T-helper 2 cell treated with Interferon-gamma antibody and Interleukin-4, amounts not matched to agents 100 ng/mL and 5 ng/mL, for 36 hours (primary cell): ENCODE data around the gene C1QTNF12. TPM values are rescaled to one million over a fixed set of nuclear protein-coding genes. Genes with fewer than 3 reads are reported as not detected.
"Not testable (repeated sequence)": the region's sequence is repeated elsewhere in the genome, so short reads cannot be mapped to it uniquely, and the experiment has no call there.

ENCODE experiments used
- intact Hi-C: fragments of 100-400 bp; cut with micrococcal nuclease; formaldehyde crosslinking; loops from one replicate; pipeline ENCODE4 v1.15.1; 2023
- total RNA-seq: library from RNA; stranded (reverse); gene quantifications from 2 replicates; pipeline ENCODE4 v1.2.3, GENCODE V29; 2022

Gene C1QTNF12
- total RNA-seq, 1 donor from 2014 or later: 2.9 TPM

DNA sequence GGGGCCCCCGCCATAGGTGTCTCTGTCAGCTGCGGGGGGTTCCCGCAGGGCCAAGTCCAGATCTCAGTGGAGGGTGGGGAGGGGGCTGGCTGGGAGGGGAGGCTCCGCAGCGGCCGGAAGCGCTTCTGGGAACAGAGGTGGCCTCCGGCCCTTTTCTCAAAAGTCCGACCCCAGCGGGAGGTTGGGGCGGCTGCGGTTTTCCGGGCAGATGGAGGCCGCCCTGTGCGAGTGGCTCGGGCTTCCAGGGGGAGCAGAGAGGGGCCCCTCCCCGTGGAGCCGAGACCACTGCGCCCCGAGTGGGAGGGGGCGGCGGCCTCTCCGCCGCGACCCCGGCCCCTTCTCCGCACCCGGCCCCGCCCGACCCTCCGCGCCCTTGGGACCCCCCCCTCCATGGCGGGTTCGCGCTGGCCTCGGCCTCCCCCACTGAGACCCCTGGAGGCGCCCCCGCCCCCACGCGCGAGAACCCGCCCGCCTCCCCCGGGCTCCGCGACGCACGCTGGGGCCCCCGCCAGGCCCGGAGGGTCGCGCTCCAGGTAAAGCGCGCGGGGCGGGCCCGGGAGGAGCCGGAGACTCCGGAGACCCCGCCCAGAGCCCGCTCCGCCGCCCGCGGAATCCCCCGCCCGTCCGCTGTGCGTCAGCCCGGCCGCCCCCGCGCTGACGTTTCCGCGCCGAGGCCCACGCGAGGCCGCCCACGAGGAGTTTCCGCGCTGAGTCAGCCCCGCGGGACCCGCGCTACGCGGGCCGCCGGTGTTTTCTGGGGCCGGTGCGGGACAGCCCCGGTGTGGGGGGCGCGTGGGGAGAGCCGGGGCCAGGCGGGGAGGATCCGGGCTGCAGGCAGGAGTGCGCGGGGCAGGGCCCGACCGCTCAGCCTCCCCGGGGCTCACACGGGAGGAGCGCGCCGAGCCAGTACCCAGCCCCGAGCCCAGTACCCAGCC lies 45.4 kb downstream of the C1QTNF12 start:
- intact Hi-C loops: loop anchor here (5.0 kb wide), 1 partner anchor 44 kb away; no protein-coding TSS in a partner anchor

DNA sequence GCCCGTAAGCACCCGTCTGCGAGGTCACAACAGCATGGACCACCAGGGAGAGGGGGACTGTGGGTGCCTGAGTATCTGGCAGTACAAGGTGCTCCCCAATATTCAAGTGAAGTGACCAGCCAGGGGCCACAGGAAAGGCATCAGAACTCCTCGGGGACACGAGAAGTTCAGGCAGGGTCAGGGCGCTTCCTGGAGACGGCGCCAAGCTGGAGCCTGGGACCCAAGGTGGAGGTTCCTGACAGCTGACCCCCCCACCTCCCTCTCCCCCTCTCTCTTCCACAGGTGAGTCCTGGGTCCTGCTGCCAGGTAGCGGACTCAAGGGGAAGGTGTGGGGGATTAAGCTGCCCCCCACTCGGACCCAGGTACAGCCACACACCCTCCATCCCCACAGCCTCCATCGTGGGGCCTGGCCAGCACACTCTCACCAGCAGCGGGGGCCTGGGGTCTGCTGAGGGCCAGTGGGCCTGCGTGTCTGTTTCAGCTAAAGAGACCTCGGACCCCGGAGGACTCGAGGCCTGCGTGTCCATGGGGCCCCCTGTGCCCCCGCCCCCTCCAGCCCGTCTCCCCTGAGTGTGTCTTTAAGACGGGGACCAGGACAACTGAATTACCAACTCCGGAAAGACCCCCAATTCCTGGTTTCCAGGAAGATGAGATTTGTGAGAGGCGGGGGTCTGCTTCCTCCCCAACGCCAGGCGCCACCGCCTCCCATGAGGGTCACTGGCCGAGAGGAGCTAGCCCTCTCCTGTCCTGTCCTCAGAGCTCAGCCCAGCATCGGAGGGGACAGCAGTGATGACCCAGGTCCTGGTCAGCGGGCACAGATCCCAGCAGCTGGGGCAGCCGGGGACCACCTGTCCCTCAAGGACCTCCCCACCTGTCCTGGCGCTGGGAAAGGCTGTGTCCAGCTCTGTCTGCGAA lies 46.3 kb downstream of the C1QTNF12 start:
- intact Hi-C loops: loop anchor here (5.0 kb wide), 1 partner anchor 43 kb away; no protein-coding TSS in a partner anchor

DNA sequence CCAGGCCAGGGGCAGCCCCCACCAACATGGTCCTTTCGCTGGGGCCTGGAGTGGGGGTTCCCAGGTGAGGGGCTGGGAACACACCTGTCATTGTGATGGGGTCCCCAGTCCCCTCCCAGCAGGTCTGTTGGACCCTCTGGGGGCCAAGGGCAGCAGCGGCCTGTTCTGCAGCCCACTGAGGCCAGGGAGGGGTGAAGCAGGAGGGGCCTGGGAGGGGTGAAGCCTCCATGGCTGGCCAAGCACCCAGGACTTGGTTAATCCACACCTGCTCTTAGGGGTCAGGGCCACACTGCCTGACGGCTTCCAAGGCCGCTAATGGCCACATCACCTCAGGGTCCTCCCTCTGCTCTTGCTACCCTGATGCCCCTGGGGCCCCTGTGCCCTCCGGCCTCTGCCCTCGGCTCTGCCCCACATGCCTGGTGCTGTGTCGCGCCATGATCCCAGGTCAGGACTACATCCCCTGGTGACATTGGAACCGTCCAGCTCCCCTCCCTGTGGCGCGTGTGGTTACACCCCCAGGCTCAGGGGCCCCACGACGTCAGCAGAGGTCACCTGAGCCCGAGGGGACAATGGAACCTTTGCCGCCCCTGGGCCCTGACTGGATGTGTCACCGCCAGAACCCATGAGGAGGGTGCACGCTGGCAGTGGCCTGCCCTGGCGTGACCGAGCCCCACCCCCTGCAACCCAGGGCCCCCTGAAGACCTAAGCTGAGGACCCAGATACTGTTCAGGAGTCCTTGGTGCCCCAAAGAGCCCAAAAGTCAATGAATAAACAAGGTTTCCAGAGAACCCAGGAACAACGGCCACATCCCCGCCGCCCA lies 47.2 kb downstream of the C1QTNF12 start:
- intact Hi-C loops: no loop called here

DNA sequence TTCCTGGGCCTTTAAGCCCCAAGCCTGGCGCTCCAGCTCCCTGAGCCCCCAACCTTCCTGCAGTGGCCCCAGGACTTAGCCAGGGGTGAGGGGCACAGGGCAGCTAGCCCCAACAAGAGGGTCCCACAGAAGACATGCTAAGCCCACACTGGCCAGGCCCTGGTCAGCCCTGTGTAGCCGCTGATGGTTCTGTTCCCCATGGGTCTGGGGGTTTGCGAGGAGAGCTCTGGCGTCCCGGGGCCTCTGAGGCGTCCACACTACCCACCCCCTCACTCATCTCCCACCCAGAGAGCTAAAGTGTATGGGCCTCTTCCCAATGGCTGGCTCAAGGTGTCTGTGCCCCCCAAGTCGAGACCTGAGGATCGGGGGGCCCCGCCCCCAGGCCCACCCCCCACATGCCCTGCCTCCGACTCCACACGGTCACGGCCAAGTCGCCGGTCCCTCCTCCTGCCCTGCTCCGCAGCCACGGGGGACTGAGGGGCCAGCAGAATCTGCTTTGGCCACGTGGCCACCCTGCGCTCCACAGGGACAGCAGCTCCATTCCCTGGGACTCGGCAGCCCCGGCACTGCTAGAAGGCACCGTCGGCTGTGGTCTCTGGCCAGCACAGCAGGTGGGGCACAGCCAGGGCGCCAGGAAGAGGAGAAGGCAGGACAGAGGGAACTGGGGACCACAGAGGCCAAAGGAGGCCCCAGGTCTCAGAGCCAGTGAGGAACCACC lies 47.9 kb downstream of the C1QTNF12 start:
- intact Hi-C loops: no loop called here

DNA sequence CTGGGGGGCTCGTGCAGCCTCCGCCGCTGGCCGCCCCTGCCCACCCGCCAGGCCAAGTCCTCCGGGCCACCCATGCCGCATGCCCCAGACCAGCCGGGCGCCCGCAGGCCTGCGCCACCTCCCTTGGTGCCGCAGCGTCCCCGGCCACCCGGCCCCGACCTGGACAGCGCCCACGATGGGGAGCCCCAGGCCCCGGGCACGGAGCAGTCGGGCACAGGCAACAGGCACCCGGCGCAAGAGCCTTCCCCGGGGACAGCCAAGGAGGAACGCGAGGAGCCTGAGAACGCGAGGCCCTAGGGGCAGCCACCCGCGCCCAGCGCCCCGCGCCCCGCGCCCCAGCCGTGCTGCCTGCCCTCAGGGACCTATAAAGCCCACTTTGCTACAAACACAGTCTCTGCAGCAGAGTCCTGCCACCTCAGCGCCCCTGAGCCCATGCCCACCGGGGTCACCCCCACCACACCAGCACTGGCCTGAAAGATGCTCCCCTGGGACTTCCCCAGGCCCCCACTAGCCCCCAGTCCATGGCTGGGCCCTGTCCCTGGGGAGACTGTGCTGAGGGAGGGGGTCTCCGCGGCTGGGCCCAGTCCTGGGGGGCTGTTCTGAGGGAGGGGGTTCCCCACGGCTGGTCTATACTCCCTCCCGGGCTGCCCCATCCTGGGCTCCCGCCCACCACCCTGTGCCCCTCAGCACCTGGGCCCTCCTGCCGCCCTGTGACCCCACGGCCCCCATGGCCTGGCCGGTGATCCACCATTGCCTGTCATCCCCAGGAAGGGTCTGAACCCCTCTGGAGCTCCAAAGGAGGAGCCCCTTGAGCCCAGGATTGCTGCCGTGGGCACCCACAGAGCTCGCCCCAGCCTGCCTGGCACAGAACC lies 48.7 kb downstream of the C1QTNF12 start:
- intact Hi-C loops: no loop called here

DNA sequence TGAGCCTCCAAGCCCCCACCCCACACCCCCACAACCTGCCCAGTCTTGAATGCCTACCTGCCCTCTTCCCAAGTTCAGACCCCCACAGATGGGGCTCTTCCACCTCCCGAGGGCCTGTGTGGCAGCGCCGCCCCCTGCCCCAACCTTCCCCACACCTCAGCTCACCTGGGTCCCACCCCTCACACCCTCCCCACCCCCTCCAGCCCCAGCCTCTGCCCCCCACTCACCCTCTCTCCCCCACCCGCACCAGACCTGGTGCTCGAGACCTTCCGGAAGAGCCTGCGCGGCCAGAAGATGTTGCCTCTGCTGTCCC lies 49.4 kb downstream of the C1QTNF12 start:
- intact Hi-C loops: no loop called here

DNA sequence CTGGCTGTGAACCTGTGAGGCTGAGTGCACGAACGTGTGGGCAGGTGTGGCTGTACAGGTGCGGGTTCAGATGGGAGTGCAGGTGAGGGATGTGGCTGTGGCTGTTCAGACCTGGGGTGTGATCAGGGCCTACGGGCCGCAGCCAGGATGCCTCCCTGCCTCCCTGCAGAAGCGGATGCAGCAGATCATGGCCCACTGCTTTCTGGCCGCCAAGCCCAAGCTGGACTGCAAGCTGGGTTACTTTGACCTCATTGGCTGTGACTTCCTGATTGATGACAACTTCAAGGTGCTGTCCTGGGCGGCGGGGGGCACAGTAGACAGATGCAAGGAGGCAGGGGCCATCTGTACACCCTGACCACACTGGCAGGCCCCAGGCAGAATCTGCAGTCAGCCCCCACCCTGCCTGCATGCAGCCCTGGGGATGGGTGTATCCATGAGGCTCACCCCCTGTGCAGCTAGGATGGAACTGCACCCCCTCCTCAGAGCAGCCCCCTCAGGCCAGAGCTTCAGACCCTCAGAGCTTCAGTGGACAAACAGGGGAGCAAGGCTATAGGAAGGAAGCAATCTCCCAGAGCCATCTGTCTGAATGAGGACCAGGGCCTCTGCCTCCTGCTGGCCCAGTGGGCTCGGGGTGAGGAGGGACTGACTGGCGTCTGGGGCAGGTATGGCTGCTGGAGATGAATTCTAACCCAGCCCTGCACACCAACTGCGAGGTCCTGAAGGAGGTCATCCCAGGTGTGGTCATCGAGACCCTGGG lies 49.9 kb downstream of the C1QTNF12 start:
- intact Hi-C loops: no loop called here

DNA sequence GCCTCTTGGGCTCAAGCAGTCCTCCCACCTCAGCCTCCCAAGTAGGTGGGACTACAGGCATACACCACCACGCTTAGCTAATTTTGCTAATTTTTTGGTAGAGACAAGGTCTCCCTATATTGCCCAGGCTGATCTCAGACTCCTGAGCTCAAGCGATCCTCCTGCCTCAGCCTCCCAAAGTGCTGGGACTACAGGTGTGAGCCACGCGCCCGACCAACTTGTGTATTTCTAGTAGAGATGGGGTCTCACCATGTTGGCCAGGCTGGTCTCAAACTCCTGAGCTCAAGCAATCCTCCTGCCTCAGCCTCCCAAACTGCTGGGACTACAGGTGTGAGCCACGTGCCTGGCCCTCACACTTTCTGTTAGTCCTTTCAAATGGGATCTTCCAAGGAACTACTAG lies 50.8 kb downstream of the C1QTNF12 start:
- intact Hi-C loops: not testable (repeated sequence)

DNA sequence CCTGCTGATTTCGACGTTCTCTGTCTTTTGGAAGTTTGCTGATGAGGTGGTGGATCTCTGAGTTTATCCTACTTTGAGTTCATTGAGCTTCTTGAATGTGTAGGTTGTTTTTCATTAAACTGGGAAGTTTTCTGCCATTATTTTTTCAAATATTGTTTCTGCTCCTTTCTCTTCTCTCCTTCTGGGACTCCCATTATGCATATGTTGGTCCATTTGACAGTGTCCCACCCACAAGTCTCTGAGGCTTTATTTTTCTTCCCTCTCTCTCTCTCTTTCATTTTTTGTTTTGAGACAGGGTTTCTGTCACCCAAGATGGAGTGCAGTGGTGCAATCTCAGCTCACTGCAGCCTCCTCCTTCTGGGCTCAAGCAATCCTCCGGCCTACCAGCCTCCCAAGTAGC lies 51.8 kb downstream of the C1QTNF12 start:
- intact Hi-C loops: no loop called here

Other genes starting within 250 kb of the C1QTNF12 start
- 0.18 TPM in 1 of 2 replicates, not detected in the other for gene HES4, start 246.6 kb downstream of the C1QTNF12 start, total RNA-seq
- gene ISG15, start 233.2 kb downstream of the C1QTNF12 start, total RNA-seq: 101 and 102 TPM in 2 replicates
- gene AGRN, start 226.6 kb downstream of the C1QTNF12 start, total RNA-seq: 3.7 and 4.2 TPM in 2 replicates
- gene RNF223, start 172.4 kb downstream of the C1QTNF12 start, total RNA-seq: not detected in 2 replicates
- gene C1orf159, start 130.6 kb downstream of the C1QTNF12 start, total RNA-seq: 16.3 and 16.8 TPM in 2 replicates
- 0.30 and 0.89 TPM in 2 replicates for gene TTLL10, start 72.8 kb downstream of the C1QTNF12 start, total RNA-seq
- 26.8 and 29.8 TPM in 2 replicates for gene TNFRSF18, start 40.1 kb downstream of the C1QTNF12 start, total RNA-seq
- gene TNFRSF4, start 32.6 kb downstream of the C1QTNF12 start, total RNA-seq: 46.0 and 47.8 TPM in 2 replicates
- 111 and 112 TPM in 2 replicates for gene SDF4, start 14.7 kb downstream of the C1QTNF12 start, total RNA-seq
- 27.1 and 27.5 TPM in 2 replicates for gene B3GALT6, start 14.5 kb downstream of the C1QTNF12 start, total RNA-seq
- gene UBE2J2, start 27.1 kb upstream of the C1QTNF12 start, total RNA-seq: 76.0 and 80.4 TPM in 2 replicates
- gene SCNN1D, start 33.7 kb upstream of the C1QTNF12 start, total RNA-seq: 3.6 and 4.6 TPM in 2 replicates
- 66.6 and 67.7 TPM in 2 replicates for gene ACAP3, start 61.2 kb upstream of the C1QTNF12 start, total RNA-seq
- 22.3 and 23.1 TPM in 2 replicates for gene PUSL1, start 61.9 kb upstream of the C1QTNF12 start, total RNA-seq
- gene INTS11, start 77.9 kb upstream of the C1QTNF12 start, total RNA-seq: 115 and 116 TPM in 2 replicates
- gene CPTP, start 78.1 kb upstream of the C1QTNF12 start, total RNA-seq: 20.0 and 20.7 TPM in 2 replicates
- 1.0 and 1.2 TPM in 2 replicates for gene TAS1R3, start 84.6 kb upstream of the C1QTNF12 start, total RNA-seq
- gene DVL1, start 102.7 kb upstream of the C1QTNF12 start, total RNA-seq: 31.5 and 35.4 TPM in 2 replicates
- gene MXRA8, start 111.8 kb upstream of the C1QTNF12 start, total RNA-seq: 0.11 TPM in 2 replicates
- 110 and 112 TPM in 2 replicates for gene AURKAIP1, start 128.5 kb upstream of the C1QTNF12 start, total RNA-seq
- gene CCNL2, start 152.6 kb upstream of the C1QTNF12 start, total RNA-seq: 111 TPM in 2 replicates
- 123 and 133 TPM in 2 replicates for gene MRPL20, start 160.6 kb upstream of the C1QTNF12 start, total RNA-seq
- gene ANKRD65, start 174.6 kb upstream of the C1QTNF12 start, total RNA-seq: not detected in 2 replicates
- 0.27 and 0.68 TPM in 2 replicates for gene VWA1, start 189.0 kb upstream of the C1QTNF12 start, total RNA-seq
- gene ATAD3C, start 203.0 kb upstream of the C1QTNF12 start, total RNA-seq: 0.16 and 0.93 TPM in 2 replicates
- gene ATAD3B, start 225.0 kb upstream of the C1QTNF12 start, total RNA-seq: 49.2 and 51.4 TPM in 2 replicates